GM12878 (cell line): ENCODE data around the gene KLHL25. TPM values are rescaled to one million over a fixed set of nuclear protein-coding genes. Genes with fewer than 3 reads are reported as not detected.

ENCODE experiments used
- ATAC-seq: fragments of 200-7000 bp; cut with Tn5 transposase; 3 replicates; pipeline ENCODE4 v1.9.1; 2020; ENCODE audit warnings: mild to moderate bottlenecking, moderate library complexity
- BruUV-seq: library from RNA; stranded (reverse); fragments of 400-500 nt; replicated peaks from 2 replicates; lab custom pipeline; 2021; lab: Mats Ljungman, UMichigan
- CTCF ChIA-PET: fragments of 300-600 bp; sonication (Branson Sonifier 250); formaldehyde crosslinking; extraction: SDS; loops from one replicate; lab custom pipeline; 2021; ENCODE audit warnings: inconsistent platforms; lab: Yijun Ruan, JAX
- POLR2A ChIA-PET: fragments of 350-600 bp; formaldehyde crosslinking; extraction: SDS; loops from one replicate; lab custom pipeline; 2021; ENCODE audit warnings: inconsistent platforms; lab: Charles Lee
- RAD21 ChIA-PET: fragments of 300-600 bp; sonication (Branson Sonifier 250); formaldehyde crosslinking; loops from one replicate; lab custom pipeline; 2023; ENCODE audit warnings: antibody characterized with exemption; ENCODE audit not compliant: unreplicated experiment; lab: Charles Lee
- SMC1A ChIA-PET: fragments of 300-600 bp; sonication (Branson Sonifier 250); formaldehyde crosslinking; loops from one replicate; lab custom pipeline; 2023; ENCODE audit not compliant: unreplicated experiment, uncharacterized antibody; lab: Charles Lee
- DNase-seq: peaks from one replicate; pipeline ENCODE4 v3.0.0-alpha.2; 2011; ENCODE audit warnings: low read depth, low spot score
- FAIRE-seq: peaks from 3 replicates; lab custom pipeline; 2011; peaks lifted over from hg19 to GRCh38; lab: Jason Lieb, UNC
- H2AFZ ChIP-seq: 2 replicates; pipeline ENCODE4 v1.6.0; 2011; ENCODE audit warnings: low read depth, low read length, control low read depth; ENCODE audit not compliant: control insufficient read depth
- H3K27ac ChIP-seq: 2 replicates; pipeline ENCODE4 v1.5.1; 2011; ENCODE audit warnings: control low read depth; ENCODE audit not compliant: control insufficient read depth, insufficient read depth
- H3K27me3 ChIP-seq, 2 experiments: replicated peaks in 1 of 2; 2 replicates each; pipeline versions ENCODE4 v1.6.0 to v1.6.1; 2011; ENCODE audit warnings: low read length in 1 of 2; ENCODE audit not compliant: control insufficient read depth in 2 of 2, insufficient read depth in 2 of 2
- H3K36me3 ChIP-seq, 2 experiments: 2 replicates each; pipeline ENCODE4 v1.5.1; 2011; ENCODE audit warnings: low read length in 1 of 2; ENCODE audit not compliant: control insufficient read depth in 2 of 2, insufficient read depth in 2 of 2
- H3K4me1 ChIP-seq: 2 replicates; pipeline ENCODE4 v1.6.1; 2011; ENCODE audit warnings: mild to moderate bottlenecking, low read length, moderate library complexity, mixed read lengths; ENCODE audit not compliant: control insufficient read depth, insufficient read depth
- H3K4me2 ChIP-seq: 2 replicates; pipeline ENCODE4 v1.6.0; 2011; ENCODE audit warnings: control low read depth; ENCODE audit not compliant: control insufficient read depth, insufficient read depth
- H3K4me3 ChIP-seq: fragments of 200-600 bp; sonication (generic); 2 replicates; pipeline ENCODE4 v1.5.1; 2016
- H3K79me2 ChIP-seq: 2 replicates; pipeline ENCODE4 v1.6.0; 2011; ENCODE audit warnings: low read length; ENCODE audit not compliant: control insufficient read depth, insufficient read depth
- H3K9ac ChIP-seq: 2 replicates; pipeline ENCODE4 v1.8.0; 2011; ENCODE audit warnings: low read length, control low read depth, mixed read lengths; ENCODE audit not compliant: control insufficient read depth, insufficient read depth
- H3K9me3 ChIP-seq: replicated peaks from 3 replicates; pipeline ENCODE4 v1.5.1; 2011; ENCODE audit warnings: mild to moderate bottlenecking, low read length; ENCODE audit not compliant: control insufficient read depth, insufficient read depth
- H4K20me1 ChIP-seq: 2 replicates; pipeline ENCODE4 v1.6.0; 2011; ENCODE audit not compliant: control insufficient read depth, insufficient read depth
- ATF7 ChIP-seq: fragments of 450-650 bp; IDR thresholded peaks from 2 replicates; pipeline ENCODE4 v1.6.1; 2016; ENCODE audit warnings: low read depth, mild to moderate bottlenecking
- ETV6 ChIP-seq, 2 experiments: fragments of 450-650 bp in 1 of 2; IDR thresholded peaks in 1 of 2; conservative IDR thresholded peaks in 1 of 2; 2 replicates each; pipeline ENCODE4 v1.6.1; 2014; ENCODE audit warnings: antibody characterized with exemption in 1 of 2, borderline replicate concordance in 1 of 2, low read depth in 1 of 2, mild to moderate bottlenecking in 1 of 2, moderate library complexity in 1 of 2
- POLR2A ChIP-seq: IDR thresholded peaks from 2 replicates; pipeline ENCODE4 v1.6.1; 2011; ENCODE audit warnings: low read depth, mild to moderate bottlenecking, low read length
- POLR2AphosphoS5 ChIP-seq: IDR thresholded peaks from 2 replicates; pipeline ENCODE4 v1.6.1; 2011; ENCODE audit warnings: mild to moderate bottlenecking, low read length, inconsistent platforms
- WGBS: methylation state at CpG from one replicate; pipeline ENCODE4 v1.1.6; 2016; ENCODE audit warnings: low lambda C conversion rate; ENCODE audit not compliant: insufficient replicate concordance, insufficient coverage; ENCODE audit errors: missing lambda C conversion rate; 5-methylcytosine and 5-hydroxymethylcytosine counted together
- in situ Hi-C: fragments of 300-500 bp; cut with MboI; formaldehyde crosslinking; loops from 9 replicates; pipeline ENCODE4 v1.14.3; 2018; ENCODE audit warnings: mixed read lengths
- intact Hi-C: fragments of 100-400 bp; cut with micrococcal nuclease; formaldehyde crosslinking; loops from one replicate; pipeline ENCODE4 v1.14.2; 2022; ENCODE audit not compliant: unreplicated experiment
- polyA plus RNA-seq, 11 experiments: library from polyadenylated mRNA; depleted of rRNA in 4 of 11; unstranded in 6 of 11; stranded (reverse) in 5 of 11; fragments of >200 nt; fragmentation: Nextera tagmentation in 4 of 11; fragmentation: Illumina TruSeq in 1 of 11; extraction: Ambion mirVana in 4 of 11; extraction: Trizol in 1 of 11; gene quantifications; 1 replicate in 1 of 11; 2 replicates in 10 of 11; pipeline versions ENCODE4 v1.2.1 to v1.2.3, GENCODE V29; 2011 to 2016; ENCODE audit warnings: inconsistent platforms in 2 of 11, missing spikeins in 2 of 11, low read depth in 1 of 11
- total RNA-seq, 4 experiments: library from RNA; depleted of rRNA in 3 of 4; stranded (reverse); fragments of >200 nt in 3 of 4; fragmentation: Illumina TruSeq in 1 of 4; extraction: Trizol in 1 of 4; gene quantifications; 2 replicates each; pipeline versions ENCODE4 v1.2.1 to v1.2.3, GENCODE V29; 2013 to 2021

Gene KLHL25
- total and polyA plus RNA-seq, 10 of the 15 experiments (the other 5 are each of a cell fraction or from before 2014, with no cell fraction given), result 0.04 to 3.0 (median 2.1) TPM; not detected in 1

GRCh38 chr15:85745525-85746150 lies 49.1 kb downstream of the KLHL25 start:
- H3K27ac ChIP-seq, result no peak overlapping the region
- no peak for ATAC-seq
- ChIA-PET SMC1A (no interaction called here), RAD21 (no interaction called here), POLR2A (no interaction called here), CTCF (no interaction called here)
- no peak for FAIRE-seq
- DNase-seq, result no peak
- H2AFZ ChIP-seq, result no peak overlapping the region
- H4K20me1 ChIP-seq, result no peaks in the 10 kb centered on the region
- H3K4me3 ChIP-seq, result no peak overlapping the region
- no peak overlapping the region for H3K9ac ChIP-seq
- H3K4me2 ChIP-seq, result no peak overlapping the region
- no TSS peak for BruUV-seq
- H3K36me3 ChIP-seq, result peaks cover 35 to 47% of the 10 kb centered on the region in 2 experiments
- TF ChIP-seq ATF7 (no peak), POLR2A (peak; percentile 51)
- no peaks in the 10 kb centered on the region for H3K9me3 ChIP-seq
- intact Hi-C loops, result loop anchor here (5.0 kb wide), 1 partner anchor 47 kb away; the partner anchor contains the start of gene KLHL25
- WGBS, result 98% methylated on average over 14 of the region's 14 CpGs
- H3K27me3 ChIP-seq, result no peaks in the 10 kb centered on the region
- no peaks in the 10 kb centered on the region for H3K79me2 ChIP-seq
- in situ Hi-C loops, result no loop called here
- H3K4me1 ChIP-seq, result no peaks in the 10 kb centered on the region

GRCh38 chr15:85745023-85745422 lies 49.7 kb downstream of the KLHL25 start:
- intact Hi-C loops, result loop anchor here (5.0 kb wide), 1 partner anchor 47 kb away; the partner anchor contains the start of gene KLHL25
- Histone ChIP-seq H2AFZ (no peak overlapping the region), H3K27ac (no peak overlapping the region), H3K4me3 (no peak overlapping the region), H3K27me3 (no peaks in the 10 kb centered on the region), H3K9ac (no peak overlapping the region), H3K4me2 (no peak overlapping the region), H3K4me1 (no peaks in the 10 kb centered on the region), H4K20me1 (no peaks in the 10 kb centered on the region), H3K9me3 (no peaks in the 10 kb centered on the region), H3K36me3 (peaks cover 35 to 50% of the 10 kb centered on the region in 2 experiments), H3K79me2 (no peaks in the 10 kb centered on the region)
- SMC1A ChIA-PET, result no interaction called here
- BruUV-seq, result TSS peak; percentile 8
- RAD21 ChIA-PET, result no interaction called here
- 91% methylated on average over 12 of the region's 12 CpGs for WGBS
- ATAC-seq, result no peak
- in situ Hi-C loops, result no loop called here
- FAIRE-seq, result no peak
- POLR2A ChIA-PET, result no interaction called here
- no peak for DNase-seq
- TF ChIP-seq ETV6 (conservative IDR thresholded peaks at IDR 0.05 in 1 of 2, IDR thresholded peaks at IDR 0.05 in 1 of 2; ENCODE audit: borderline replicate concordance in 1 of 2, low read depth in 1 of 2) (no peak), POLR2AphosphoS5 (0 out of 2 replicates have a peak, but pooled peaks have one; percentile 34)
- CTCF ChIA-PET, result no interaction called here
